CD14-positive monocyte (primary cell): ENCODE results near the gene KRT6B. TPM values are rescaled to one million over a fixed set of nuclear protein-coding genes. Genes with fewer than 3 reads are reported as not detected.
A peak's percentile ranks its signal among the peaks of the same experiment; 100 is the strongest.

Experiments used
- DNase-seq, 3 donors: peaks; one replicate each; pipeline ENCODE4 v3.0.0-alpha.2; 2011 to 2022
- H2AFZ ChIP-seq: 2 replicates; pipeline ENCODE4 v1.6.0; 2012; ENCODE audit warnings: mild to moderate bottlenecking, low read depth, low read length, inconsistent platforms; ENCODE audit not compliant: insufficient read depth, poor library complexity, severe bottlenecking
- H3K27ac ChIP-seq, 2 donors: 1 replicate in 1 of 2; 2 replicates in 1 of 2; pipeline ENCODE4 v1.5.1; 2012 to 2013; ENCODE audit warnings: low read length in 2 of 2, control low read depth in 1 of 2, inconsistent platforms in 1 of 2, low read depth in 1 of 2, mild to moderate bottlenecking in 1 of 2
- H3K27me3 ChIP-seq, 2 donors: one replicate each; pipeline versions ENCODE4 v1.6.0 to v1.6.1; 2011 to 2013; ENCODE audit warnings: low read length in 2 of 2; ENCODE audit not compliant: control insufficient read depth in 2 of 2, insufficient read depth in 2 of 2
- H3K36me3 ChIP-seq, 2 donors: replicated peaks in 1 of 2; 1 replicate in 1 of 2; 2 replicates in 1 of 2; pipeline versions ENCODE4 v1.5.1 to v1.6.1; 2012 to 2013; ENCODE audit warnings: low read length in 2 of 2, control low read depth in 1 of 2, inconsistent platforms in 1 of 2, mild to moderate bottlenecking in 1 of 2; ENCODE audit not compliant: insufficient read depth in 2 of 2, control insufficient read depth in 1 of 2
- H3K4me1 ChIP-seq, 2 donors: 1 replicate in 1 of 2; 2 replicates in 1 of 2; pipeline versions ENCODE4 v1.5.1 to v1.6.1; 2012 to 2013; ENCODE audit warnings: low read length in 2 of 2, control low read depth in 1 of 2, inconsistent platforms in 1 of 2, mild to moderate bottlenecking in 1 of 2, moderate library complexity in 1 of 2; ENCODE audit not compliant: insufficient read depth in 2 of 2, control insufficient read depth in 1 of 2
- H3K4me2 ChIP-seq: replicated peaks from 2 replicates; pipeline ENCODE3; 2012; ENCODE audit warnings: low read length, moderate library complexity, mild to moderate bottlenecking; ENCODE audit not compliant: poor library complexity, severe bottlenecking; ENCODE audit errors: extremely low read depth
- H3K4me3 ChIP-seq, 3 experiments: fragments of 200-600 bp in 1 of 3; sonication (generic) in 1 of 3; replicated peaks in 1 of 3; 1 replicate in 2 of 3; 2 replicates in 1 of 3; pipeline ENCODE4 v1.5.1; 2011 to 2013; ENCODE audit warnings: low read length in 3 of 3, mild to moderate bottlenecking in 3 of 3, control low read depth in 2 of 3, low read depth in 2 of 3, inconsistent platforms in 1 of 3, moderate library complexity in 1 of 3
- H3K79me2 ChIP-seq: 2 replicates; pipeline ENCODE4 v1.6.0; 2012; ENCODE audit warnings: mild to moderate bottlenecking, control low read depth, inconsistent platforms, low read length, moderate library complexity; ENCODE audit not compliant: insufficient read depth
- H3K9ac ChIP-seq: 2 replicates; pipeline ENCODE4 v1.6.0; 2017; ENCODE audit warnings: low read length, mild to moderate bottlenecking; ENCODE audit not compliant: insufficient read depth, poor library complexity, severe bottlenecking
- H3K9me3 ChIP-seq, 2 donors: replicated peaks in 1 of 2; 1 replicate in 1 of 2; 2 replicates in 1 of 2; pipeline versions ENCODE4 v1.5.1 to v1.6.1; 2012 to 2013; ENCODE audit warnings: low read length in 2 of 2, control low read depth in 1 of 2; ENCODE audit not compliant: control insufficient read depth in 1 of 2, insufficient read depth in 1 of 2
- H4K20me1 ChIP-seq: 2 replicates; pipeline ENCODE4 v1.6.0; 2012; ENCODE audit warnings: mild to moderate bottlenecking, low read length, control low read depth, moderate library complexity; ENCODE audit not compliant: insufficient read depth
- H3K27ac Mint-ChIP-seq, 7 donors: one replicate each; pipeline ENCODE4 v1.8.0; 2020; ENCODE audit warnings: mild to moderate bottlenecking in 7 of 7, mixed read lengths in 7 of 7, moderate library complexity in 6 of 7, inconsistent platforms in 2 of 7
- H3K27me3 Mint-ChIP-seq, 3 donors: one replicate each; pipeline ENCODE4 v1.8.0; 2021 to 2022; ENCODE audit warnings: low read depth in 3 of 3, mild to moderate bottlenecking in 3 of 3, mixed read lengths in 3 of 3, moderate library complexity in 3 of 3, inconsistent platforms in 1 of 3
- H3K36me3 Mint-ChIP-seq, 2 donors: one replicate each; pipeline ENCODE4 v1.8.0; 2020; ENCODE audit warnings: mixed read lengths in 2 of 2, inconsistent platforms in 1 of 2, mild to moderate bottlenecking in 1 of 2
- H3K4me1 Mint-ChIP-seq: one replicate; pipeline ENCODE4 v1.8.0; 2020; ENCODE audit warnings: mild to moderate bottlenecking, mixed read lengths
- H3K4me3 Mint-ChIP-seq, 2 donors: one replicate each; pipeline ENCODE4 v1.8.0; 2020; ENCODE audit warnings: mild to moderate bottlenecking in 2 of 2, mixed read lengths in 2 of 2, moderate library complexity in 1 of 2
- H3K9me3 Mint-ChIP-seq, 7 donors: one replicate each; pipeline ENCODE4 v1.8.0; 2020 to 2022; ENCODE audit warnings: mixed read lengths in 7 of 7, mild to moderate bottlenecking in 6 of 7, moderate library complexity in 6 of 7, inconsistent platforms in 2 of 7
- CTCF ChIP-seq: fragments of 200-600 bp; IDR thresholded peaks from one replicate; pipeline ENCODE4 v1.8.0; 2022; ENCODE audit warnings: antibody characterized with exemption, mild to moderate bottlenecking
- WGBS: methylation state at CpG from one replicate; pipeline ENCODE4 v1.1.5; 2013; ENCODE audit warnings: missing lambda C conversion rate; ENCODE audit not compliant: insufficient coverage; 5-methylcytosine and 5-hydroxymethylcytosine counted together
- intact Hi-C, 2 donors: fragments of 100-400 bp; cut with micrococcal nuclease; formaldehyde crosslinking; loops; one replicate each; pipeline versions ENCODE4 v1.15.0 to v1.15.1; 2023
- polyA plus RNA-seq, 3 donors: library from polyadenylated mRNA; depleted of rRNA in 1 of 3; unstranded in 2 of 3; stranded (reverse) in 1 of 3; fragments of 300-500 nt in 2 of 3; fragments of >200 nt in 1 of 3; fragmentation: Illumina TruSeq in 2 of 3; gene quantifications; 1 replicate in 2 of 3; 2 replicates in 1 of 3; pipeline ENCODE4 v1.2.3, GENCODE V29; 2012 to 2021

Gene KRT6B
- polyA plus RNA-seq, 3 donors: not detected

DNA sequence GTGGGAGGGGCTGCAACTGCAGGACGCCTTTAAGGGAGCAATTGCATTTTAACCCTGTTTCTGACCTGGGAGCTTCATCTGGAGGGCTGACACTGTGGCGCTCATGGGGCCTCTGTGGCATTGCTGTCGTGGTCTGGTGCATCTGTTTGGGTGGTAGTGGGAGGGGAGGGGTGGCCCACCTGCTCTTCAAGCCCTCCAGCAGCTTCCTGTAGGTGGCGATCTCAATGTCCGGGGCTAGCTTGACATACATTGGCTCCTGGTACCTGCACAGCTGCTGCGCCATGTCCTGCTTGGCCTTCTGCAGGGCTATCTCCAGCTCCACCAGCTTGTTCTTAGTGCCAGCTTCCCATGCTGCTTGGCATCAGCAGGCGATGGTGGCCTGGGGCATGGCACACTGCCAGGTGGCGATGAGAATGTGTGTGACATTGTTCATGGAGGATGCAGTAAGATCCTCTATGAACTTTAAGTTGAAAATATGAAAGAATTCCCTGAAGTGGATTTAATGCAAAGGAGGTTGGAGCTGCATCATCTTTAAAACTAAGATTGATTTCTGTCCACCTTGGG lies 38.1 kb downstream of the KRT6B start:
- Mint-ChIP-seq H3K4me3 (no peak overlapping the region), H3K27ac (peak overlapping the region in 1 of 7 donors; percentile 33)
- no peaks in the 10 kb centered on the region for H3K9me3 ChIP-seq

GRCh38 chr12:52413202-52413601 lies 38.7 kb downstream of the KRT6B start:
- Histone ChIP-seq H3K4me2 (no peak overlapping the region), H3K36me3 (no peaks in the 10 kb centered on the region), H2AFZ (no peak overlapping the region), H3K79me2 (no peaks in the 10 kb centered on the region), H3K27me3 (no peaks in the 10 kb centered on the region), H3K4me1 (no peaks in the 10 kb centered on the region), H3K9me3 (no peaks in the 10 kb centered on the region), H3K9ac (no peak overlapping the region), H3K27ac (no peak overlapping the region), H3K4me3 (no peak overlapping the region), H4K20me1 (no peaks in the 10 kb centered on the region)
- Mint-ChIP-seq H3K4me3 (no peak overlapping the region), H3K27ac (no peak overlapping the region), H3K36me3 (no peaks in the 10 kb centered on the region), H3K4me1 (peaks cover 4% of the 10 kb centered on the region), H3K9me3 (peaks cover 0 to 3% (median 1%) of the 10 kb centered on the region in 7 donors), H3K27me3 (peaks cover 2 to 12% (median 11%) of the 10 kb centered on the region in 3 donors)
- intact Hi-C loops: no loop called here
- DNase-seq: no peak
- 64% methylated on average over 2 of the region's 4 CpGs for WGBS
- TF ChIP-seq CTCF: no peak

More for the DNA sequence above, 38.1 kb downstream of the KRT6B start:
- DNase-seq: no peak
- peaks cover 4% of the 10 kb centered on the region for H3K4me1 Mint-ChIP-seq
- WGBS: 69% methylated on average over 5 of the region's 8 CpGs
- H3K36me3 ChIP-seq: no peaks in the 10 kb centered on the region
- H3K4me3 ChIP-seq: no peak overlapping the region
- H4K20me1 ChIP-seq: no peaks in the 10 kb centered on the region
- H3K36me3 Mint-ChIP-seq: no peaks in the 10 kb centered on the region
- intact Hi-C loops: no loop called here
- H3K4me1 ChIP-seq: no peaks in the 10 kb centered on the region
- no peak overlapping the region for H3K27ac ChIP-seq
- H3K9me3 Mint-ChIP-seq: peaks cover 0 to 3% (median 0%) of the 10 kb centered on the region in 7 donors
- no peaks in the 10 kb centered on the region for H3K27me3 ChIP-seq
- H3K4me2 ChIP-seq: no peak overlapping the region
- no peak overlapping the region for H3K9ac ChIP-seq
- no peak for TF ChIP-seq CTCF
- H3K79me2 ChIP-seq: no peaks in the 10 kb centered on the region
- H2AFZ ChIP-seq: no peak overlapping the region
- H3K27me3 Mint-ChIP-seq: peaks cover 2 to 12% (median 6%) of the 10 kb centered on the region in 3 donors
